H1 (cell line): ENCODE measurements around the gene ZMPSTE24. TPM values are rescaled to one million over a fixed set of nuclear protein-coding genes. Genes with fewer than 3 reads are reported as not detected.

Source experiments
- CTCF ChIA-PET: fragments of 300-600 bp; sonication (Branson Sonifier 250); formaldehyde crosslinking; loops from one replicate; lab custom pipeline; 2021; ENCODE audit not compliant: partially characterized antibody; lab: Charles Lee
- POLR2A ChIA-PET: fragments of 300-600 bp; sonication (Branson Sonifier 250); formaldehyde crosslinking; loops from one replicate; lab custom pipeline; 2021; ENCODE audit warnings: inconsistent platforms; ENCODE audit not compliant: partially characterized antibody; lab: Charles Lee
- DNase-seq, 2 experiments: peaks; one replicate each; pipeline versions ENCODE4 v3.0.0 to v3.0.0-alpha.2; 2010 to 2022; ENCODE audit warnings: low spot score in 2 of 2, low read depth in 1 of 2, mixed read lengths in 1 of 2
- FAIRE-seq: peaks from 2 replicates; lab custom pipeline; 2011; peaks lifted over from hg19 to GRCh38; lab: Jason Lieb, UNC
- H2AFZ ChIP-seq: 2 replicates; pipeline ENCODE4 v1.8.1; 2012; ENCODE audit warnings: low read length, inconsistent platforms
- H2AK5ac ChIP-seq: 2 replicates; pipeline ENCODE4 v1.6.1; 2013; ENCODE audit warnings: low read depth, low read length
- H2BK120ac ChIP-seq: replicated peaks from 2 replicates; pipeline ENCODE3; 2013; ENCODE audit warnings: low read depth, low read length, inconsistent platforms
- H2BK12ac ChIP-seq: 2 replicates; pipeline ENCODE4 v1.6.1; 2013; ENCODE audit warnings: low read depth, low read length
- H2BK15ac ChIP-seq: 2 replicates; pipeline ENCODE4 v1.6.1; 2013; ENCODE audit warnings: low read length
- H2BK20ac ChIP-seq: 2 replicates; pipeline ENCODE4 v1.6.1; 2013; ENCODE audit warnings: low read length
- H2BK5ac ChIP-seq: 2 replicates; pipeline ENCODE4 v1.6.1; 2013; ENCODE audit warnings: low read depth, low read length
- H3K14ac ChIP-seq: 2 replicates; pipeline ENCODE4 v1.6.1; 2013; ENCODE audit warnings: inconsistent platforms; ENCODE audit not compliant: insufficient read length
- H3K18ac ChIP-seq: 2 replicates; pipeline ENCODE4 v1.6.1; 2013; ENCODE audit warnings: low read length; ENCODE audit errors: extremely low read depth
- H3K23ac ChIP-seq: 2 replicates; pipeline ENCODE4 v1.6.1; 2013; ENCODE audit warnings: inconsistent platforms; ENCODE audit not compliant: insufficient read length
- H3K23me2 ChIP-seq: 2 replicates; pipeline ENCODE4 v1.6.1; 2013; ENCODE audit warnings: low read depth, low read length
- H3K27ac ChIP-seq: 2 replicates; pipeline ENCODE4 v1.6.1; 2011; ENCODE audit warnings: low read depth, low read length, inconsistent platforms
- H3K27me3 ChIP-seq, 4 experiments: replicated peaks in 1 of 4; 1 replicate in 1 of 4; 2 replicates in 3 of 4; pipeline versions ENCODE4 v1.6.1 to v1.8.1; 2011 to 2013; ENCODE audit warnings: low read length in 3 of 4, mild to moderate bottlenecking in 3 of 4, inconsistent platforms in 2 of 4, mixed read lengths in 2 of 4, moderate library complexity in 1 of 4; ENCODE audit not compliant: control insufficient read depth in 3 of 4, insufficient read depth in 3 of 4; ENCODE audit errors: extremely low read depth in 1 of 4
- H3K36me3 ChIP-seq, 4 experiments: 2 replicates each; pipeline versions ENCODE4 v1.6.1 to v1.8.1; 2011 to 2013; ENCODE audit warnings: mild to moderate bottlenecking in 4 of 4, low read length in 3 of 4, moderate library complexity in 2 of 4, control low read depth in 1 of 4, inconsistent platforms in 1 of 4; ENCODE audit not compliant: insufficient read depth in 4 of 4, control insufficient read depth in 2 of 4
- H3K4ac ChIP-seq: replicated peaks from 2 replicates; pipeline ENCODE3; 2013; ENCODE audit warnings: low read length, low read depth, mixed read lengths, inconsistent platforms; ENCODE audit not compliant: insufficient read length
- H3K4me1 ChIP-seq, 4 experiments: replicated peaks in 1 of 4; 1 replicate in 1 of 4; 2 replicates in 3 of 4; pipeline versions ENCODE4 v1.6.1 to v1.8.1; 2011 to 2013; ENCODE audit warnings: low read length in 3 of 4, inconsistent platforms in 2 of 4, mixed read lengths in 1 of 4; ENCODE audit not compliant: insufficient read depth in 4 of 4, control insufficient read depth in 3 of 4
- H3K4me2 ChIP-seq, 2 experiments: 2 replicates each; pipeline versions ENCODE4 v1.6.1 to v1.8.1; 2011 to 2013; ENCODE audit warnings: low read depth in 2 of 2, low read length in 2 of 2, control low read depth in 1 of 2, inconsistent platforms in 1 of 2, mild to moderate bottlenecking in 1 of 2; ENCODE audit not compliant: insufficient read depth in 1 of 2
- H3K4me3 ChIP-seq, 4 experiments: fragments of 200-600, 300-600 bp in 1 of 4; sonication (generic), shearing (Covaris generic), sonication (Bioruptor Twin) in 1 of 4; 2 replicates each; pipeline versions ENCODE4 v1.5.1 to v1.8.1; 2011 to 2016; ENCODE audit warnings: low read length in 4 of 4, low read depth in 3 of 4, control low read depth in 2 of 4, inconsistent platforms in 2 of 4, mild to moderate bottlenecking in 2 of 4, mixed read lengths in 1 of 4, moderate library complexity in 1 of 4; ENCODE audit not compliant: insufficient read depth in 2 of 4; ENCODE audit errors: extremely low read depth in 1 of 4
- H3K56ac ChIP-seq: replicated peaks from 2 replicates; pipeline ENCODE3; 2013; ENCODE audit warnings: low read depth, mild to moderate bottlenecking, mixed read lengths, low read length, inconsistent platforms; ENCODE audit not compliant: insufficient read length
- H3K79me1 ChIP-seq: 2 replicates; pipeline ENCODE4 v1.6.1; 2013; ENCODE audit warnings: low read depth, low read length, control low read depth
- H3K79me2 ChIP-seq, 2 experiments: 2 replicates each; pipeline versions ENCODE4 v1.6.1 to v1.8.1; 2012 to 2013; ENCODE audit warnings: low read length in 2 of 2, mild to moderate bottlenecking in 2 of 2, inconsistent platforms in 1 of 2; ENCODE audit not compliant: insufficient read depth in 2 of 2, control insufficient read depth in 1 of 2
- H3K9ac ChIP-seq, 4 experiments: replicated peaks in 1 of 4; 1 replicate in 1 of 4; 2 replicates in 3 of 4; pipeline versions ENCODE4 v1.6.1 to v1.8.1; 2011 to 2013; ENCODE audit warnings: low read depth in 3 of 4, low read length in 3 of 4, control low read depth in 2 of 4, mild to moderate bottlenecking in 2 of 4, moderate library complexity in 2 of 4, inconsistent platforms in 1 of 4; ENCODE audit errors: extremely low read depth in 1 of 4
- H3K9me3 ChIP-seq, 2 experiments: 2 replicates each; pipeline versions ENCODE4 v1.6.1 to v1.8.1; 2012 to 2013; ENCODE audit warnings: mild to moderate bottlenecking in 2 of 2, moderate library complexity in 2 of 2, control low read depth in 1 of 2, inconsistent platforms in 1 of 2, low read depth in 1 of 2, low read length in 1 of 2, mixed read lengths in 1 of 2; ENCODE audit not compliant: insufficient read depth in 2 of 2
- H4K20me1 ChIP-seq, 2 experiments: replicated peaks in 1 of 2; 2 replicates each; pipeline versions ENCODE3 to v1.8.1; 2011 to 2013; ENCODE audit warnings: inconsistent platforms in 2 of 2, low read length in 2 of 2, mild to moderate bottlenecking in 1 of 2; ENCODE audit not compliant: insufficient read depth in 2 of 2, control insufficient read depth in 1 of 2
- H4K5ac ChIP-seq: 2 replicates; pipeline ENCODE4 v1.6.1; 2013; ENCODE audit warnings: low read length, low read depth, mixed read lengths, inconsistent platforms; ENCODE audit not compliant: insufficient read length
- H4K8ac ChIP-seq: 2 replicates; pipeline ENCODE4 v1.8.0; 2013; ENCODE audit warnings: mild to moderate bottlenecking, moderate library complexity, low read length, inconsistent platforms; ENCODE audit not compliant: insufficient read depth; ENCODE audit errors: extremely low read depth
- H4K91ac ChIP-seq: replicated peaks from 2 replicates; pipeline ENCODE3; 2013; ENCODE audit warnings: low read length, mixed read lengths, inconsistent platforms; ENCODE audit not compliant: insufficient read length
- ASH2L ChIP-seq: fragments of 200-600, 300-600 bp; sonication (generic); IDR thresholded peaks from one replicate; pipeline ENCODE4 v1.7.1; 2017; ENCODE audit warnings: low read length
- ATF3 ChIP-seq: IDR thresholded peaks from 2 replicates; pipeline ENCODE4 v1.6.1; 2011; ENCODE audit warnings: low read depth, mild to moderate bottlenecking, low read length; ENCODE audit not compliant: insufficient read depth
- CBX8 ChIP-seq: fragments of 300-800, 300-1000 bp; sonication (generic); IDR thresholded peaks from 2 replicates; pipeline ENCODE4 v1.7.1; 2016; ENCODE audit warnings: low read depth, low read length, borderline replicate concordance
- CTBP2 ChIP-seq: IDR thresholded peaks from 2 replicates; pipeline ENCODE4 v1.7.0; 2011; ENCODE audit warnings: borderline replicate concordance, mild to moderate bottlenecking, moderate library complexity, mixed read lengths, low read length; ENCODE audit not compliant: insufficient read depth, insufficient read length
- E2F6 ChIP-seq: IDR thresholded peaks from 2 replicates; pipeline ENCODE4 v1.6.1; 2012; ENCODE audit warnings: inconsistent platforms
- FOSL1 ChIP-seq: IDR thresholded peaks from 2 replicates; pipeline ENCODE4 v1.6.1; 2011; ENCODE audit warnings: mild to moderate bottlenecking, low read depth, low read length, moderate library complexity; ENCODE audit not compliant: insufficient read depth
- GTF2F1 ChIP-seq: IDR thresholded peaks from 2 replicates; pipeline ENCODE4 v1.6.1; 2012; ENCODE audit warnings: low read depth, low read length, improper control_type of control experiment, borderline replicate concordance
- JUN ChIP-seq: IDR thresholded peaks from 2 replicates; pipeline ENCODE4 v1.6.1; 2011; ENCODE audit warnings: low read depth, mild to moderate bottlenecking, improper control_type of control experiment, low read length
- KDM4A ChIP-seq: IDR thresholded peaks from one replicate; pipeline ENCODE4 v1.7.1; 2012; ENCODE audit warnings: low read depth, mild to moderate bottlenecking, moderate library complexity, low read length, inconsistent platforms; ENCODE audit not compliant: severe bottlenecking
- POLR2AphosphoS5 ChIP-seq: IDR thresholded peaks from 2 replicates; pipeline ENCODE4 v1.6.1; 2011; ENCODE audit warnings: low read depth, low read length
- RFX5 ChIP-seq: IDR thresholded peaks from 2 replicates; pipeline ENCODE4 v1.6.1; 2011; ENCODE audit warnings: low read depth, low read length, improper control_type of control experiment, borderline replicate concordance
- SRF ChIP-seq: IDR thresholded peaks from 2 replicates; pipeline ENCODE4 v1.6.1; 2011; ENCODE audit warnings: mild to moderate bottlenecking, low read depth, low read length, moderate library complexity
- YY1 ChIP-seq: IDR thresholded peaks from 2 replicates; pipeline ENCODE4 v1.6.1; 2011; ENCODE audit warnings: low read depth, mild to moderate bottlenecking, low read length
- WGBS, 2 experiments: shearing (Covaris generic) in 1 of 2; methylation state at CpG; one replicate each; pipeline versions ENCODE4 v1.1.6 to v1.1.7; 2013 to 2015; ENCODE audit warnings: low lambda C conversion rate in 2 of 2, mixed read lengths in 2 of 2, inconsistent platforms in 1 of 2, low coverage in 1 of 2, missing lambda C conversion rate in 1 of 2; ENCODE audit not compliant: insufficient replicate concordance in 2 of 2, insufficient coverage in 1 of 2, insufficient read length in 1 of 2; ENCODE audit errors: extremely low coverage in 1 of 2, missing lambda C conversion rate in 1 of 2; 5-methylcytosine and 5-hydroxymethylcytosine counted together
- polyA plus RNA-seq, 7 experiments: library from polyadenylated mRNA; depleted of rRNA in 3 of 7; stranded (reverse) in 5 of 7; unstranded in 2 of 7; fragments of >200 nt in 5 of 7; fragments of 200-250 nt in 2 of 7; gene quantifications; 1 replicate in 5 of 7; 2 replicates in 1 of 7; 4 replicates in 1 of 7; pipeline versions ENCODE4 v1.2.1 to v1.2.3, GENCODE V29; 2011 to 2013; ENCODE audit warnings: missing spikeins in 2 of 7, mixed read lengths in 2 of 7
- total RNA-seq: library from RNA; stranded (reverse); fragmentation: NEBNext Ultra II Directional; extraction: Animal tissue kit (Norgen Biotek cat#: 25700); gene quantifications from 2 replicates; pipeline ENCODE4 v1.2.1, GENCODE V29; 2021

Gene ZMPSTE24
- total and polyA plus RNA-seq, 2 of the 8 experiments (the other 6 are each of a cell fraction or from before 2014, with no cell fraction given) = 12.7 to 42.9 TPM

DNA sequence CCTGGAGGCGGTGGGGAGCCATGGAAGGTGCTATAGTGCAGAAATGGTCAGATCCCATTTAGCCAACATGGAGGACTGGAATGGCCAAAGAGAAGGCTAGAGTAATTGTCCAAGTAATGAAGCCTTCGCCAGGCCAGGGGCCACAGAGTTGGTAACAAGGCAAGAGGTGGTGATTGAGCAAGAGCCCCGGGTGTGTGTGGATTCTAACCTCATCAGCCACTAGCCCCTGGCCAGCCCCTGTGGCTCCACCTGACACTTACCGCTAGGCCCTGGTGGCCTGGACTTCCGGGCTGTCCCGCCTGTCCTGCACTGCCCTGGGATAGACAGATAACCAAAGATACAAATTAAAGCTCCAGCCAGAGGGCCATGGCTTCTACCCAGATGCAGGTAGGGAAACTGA lies 49.1 kb downstream of the ZMPSTE24 start:
- H3K79me2 ChIP-seq = no peaks in the 10 kb centered on the region
- no peak overlapping the region for H2BK12ac ChIP-seq
- no peak overlapping the region for H2BK120ac ChIP-seq
- 98% methylated on average over 6 of the region's 6 CpGs; no CpG with 5 or more reads in 1 of the 2 experiments for WGBS, 2 experiments
- no peaks in the 10 kb centered on the region; the same call in 1 of the 2 replicates for H3K23me2 ChIP-seq
- H4K20me1 ChIP-seq = peaks cover 0 to 3% of the 10 kb centered on the region in 2 experiments
- no peak overlapping the region for H3K14ac ChIP-seq
- H3K23ac ChIP-seq = no peak overlapping the region
- H4K8ac ChIP-seq = no peak overlapping the region
- H2BK20ac ChIP-seq = no peak overlapping the region
- no peak overlapping the region for H3K27ac ChIP-seq
- DNase-seq = no peak
- no peak overlapping the region for H2AFZ ChIP-seq
- H2BK5ac ChIP-seq = no peak overlapping the region
- FAIRE-seq = no peak
- no peak overlapping the region for H4K5ac ChIP-seq
- H3K56ac ChIP-seq = no peak overlapping the region
- no peaks in the 10 kb centered on the region for H3K79me1 ChIP-seq
- no peak overlapping the region for H2AK5ac ChIP-seq
- no peak overlapping the region for H3K18ac ChIP-seq
- no peak overlapping the region for H2BK15ac ChIP-seq
- no peaks in the 10 kb centered on the region for H3K36me3 ChIP-seq
- no peak overlapping the region for H4K91ac ChIP-seq
- no peak overlapping the region for H3K9ac ChIP-seq
- CTCF ChIA-PET = interaction anchor here (1.1 to 1.6 kb wide), 2 partner anchors 17 to 97 kb away, joined by 4 read pairs; no protein-coding TSS in a partner anchor
- no peak overlapping the region for H3K4me3 ChIP-seq
- H3K4me1 ChIP-seq = peaks cover 0 to 5% (median 0%) of the 10 kb centered on the region in 4 experiments; a peak in 4 of 7 replicates
- POLR2A ChIA-PET = no interaction called here
- H3K4ac ChIP-seq = no peak overlapping the region
- no peaks in the 10 kb centered on the region for H3K9me3 ChIP-seq
- no peak overlapping the region for H3K4me2 ChIP-seq
- H3K27me3 ChIP-seq = peaks cover 0 to 17% (median 8%) of the 10 kb centered on the region in 4 experiments; a peak in 4 of 7 replicates
- TF ChIP-seq CTBP2 (no peak), YY1 (no peak), ATF3 (no peak), GTF2F1 (no peak), ASH2L (no peak), CBX8 (no peak), KDM4A (no peak), RFX5 (no peak), SRF (no peak), JUN (no peak), POLR2AphosphoS5 (no peak), E2F6 (no peak), FOSL1 (no peak)
